Spleen (tissue), 11 donors: ENCODE data around the gene MRPS33. TPM values are rescaled to one million over a fixed set of nuclear protein-coding genes. Genes with fewer than 3 reads are reported as not detected.

Source experiments
- DNase-seq: peaks from one replicate; pipeline ENCODE4 v3.0.0-alpha.2; 2020
- H3K27ac ChIP-seq, 8 donors: fragments of 200-600 bp; sonication (generic) in 7 of 8; 1 replicate in 4 of 8; 2 replicates in 4 of 8; pipeline versions ENCODE4 v1.5.0 to v1.8.0; 2016 to 2021; ENCODE audit warnings: inconsistent platforms in 4 of 8, mild to moderate bottlenecking in 4 of 8, moderate library complexity in 1 of 8
- H3K27me3 ChIP-seq, 7 donors: fragments of 200-600 bp; sonication (generic) in 6 of 7; replicated peaks in 1 of 7; 1 replicate in 4 of 7; 2 replicates in 3 of 7; pipeline versions ENCODE4 v1.5.0 to v1.8.0; 2016 to 2021; ENCODE audit warnings: inconsistent platforms in 3 of 7, mild to moderate bottlenecking in 1 of 7
- H3K36me3 ChIP-seq, 6 donors: fragments of 200-600 bp; sonication (generic) in 5 of 6; 1 replicate in 4 of 6; 2 replicates in 2 of 6; pipeline versions ENCODE4 v1.5.0 to v1.8.0; 2016 to 2021; ENCODE audit warnings: inconsistent platforms in 2 of 6
- H3K4me1 ChIP-seq, 6 donors: fragments of 200-600 bp; sonication (generic) in 5 of 6; 1 replicate in 3 of 6; 2 replicates in 3 of 6; pipeline versions ENCODE4 v1.5.0 to v1.8.0; 2016 to 2021; ENCODE audit warnings: inconsistent platforms in 3 of 6
- H3K4me3 ChIP-seq, 8 donors: fragments of 200-600 bp; sonication (generic) in 7 of 8; 1 replicate in 4 of 8; 2 replicates in 4 of 8; pipeline versions ENCODE4 v1.5.0 to v1.8.0; 2016 to 2021; ENCODE audit warnings: inconsistent platforms in 4 of 8, mild to moderate bottlenecking in 4 of 8, moderate library complexity in 2 of 8
- H3K9me3 ChIP-seq, 8 donors: fragments of 200-600 bp; sonication (generic) in 7 of 8; 1 replicate in 4 of 8; 2 replicates in 4 of 8; pipeline versions ENCODE4 v1.5.0 to v1.8.0; 2016 to 2021; ENCODE audit warnings: inconsistent platforms in 4 of 8
- POLR2A ChIP-seq, 3 donors: fragments of 450-650 bp; IDR thresholded peaks; one replicate each; pipeline ENCODE4 v1.5.1; 2017; ENCODE audit warnings: antibody characterized with exemption in 3 of 3, mild to moderate bottlenecking in 1 of 3
- POLR2AphosphoS5 ChIP-seq, 3 donors: sonication (generic); formaldehyde crosslinking; IDR thresholded peaks; one replicate each; pipeline ENCODE4 v1.5.1; 2017; ENCODE audit warnings: antibody characterized with exemption in 3 of 3
- WGBS, 5 donors: extraction: QIAGEN DNeasy Blood & Tissue Kit in 3 of 5; methylation state at CpG; one replicate each; pipeline versions ENCODE4 v1.1.5 to v1.1.7; 2013 to 2018; 5-methylcytosine and 5-hydroxymethylcytosine counted together
- intact Hi-C: fragments of 100-400 bp; cut with DNase I; formaldehyde crosslinking; loops from one replicate; pipeline ENCODE4 v1.15.0; 2023; ENCODE audit warnings: low total_unique reads
- polyA plus RNA-seq, 3 donors: library from polyadenylated mRNA; stranded (reverse); fragments of 200-250 nt; gene quantifications; one replicate each; pipeline ENCODE4 v1.2.1, GENCODE V29; 2013
- total RNA-seq, 7 donors: library from RNA; depleted of rRNA in 3 of 7; stranded (reverse); fragments of >200 nt in 3 of 7; fragmentation: NEBNext Ultra II Directional in 4 of 7; extraction: Animal tissue kit (Norgen Biotek cat#: 25700) in 4 of 7; gene quantifications; one replicate each; pipeline versions ENCODE4 v1.1.0 to v1.2.1, GENCODE V29; 2016 to 2021
- TF ChIP-seq, protein P1 (sequence below), 11 experiments: fragments of 200-600 bp in 7 of 11; fragments of 450-650 bp in 4 of 11; sonication (generic) in 4 of 11; IDR thresholded peaks in 8 of 11; conservative IDR thresholded peaks in 3 of 11; 1 replicate in 7 of 11; 2 replicates in 4 of 11; pipeline versions ENCODE4 v1.4.0 to v1.8.0; 2016 to 2021; ENCODE audit warnings: antibody characterized with exemption in 11 of 11, inconsistent platforms in 4 of 11, mild to moderate bottlenecking in 1 of 11
- donor health status: healthy with polysubstance abuse.
- donor health status: DM: no; HTN: no; CAD: no; lungs with moderate emphysema.
- donor health status: DM: no; HTN: no; CAD: no.
- donor health status: Bipolar disorder and iron deficiency.
- donor health status: healthy.
- donor health status: DM: no; HTN: no; CAD: no.
- donor health status: DM: yes; HTN: yes; CAD: no.

The MRPS33 gene
- total and polyA plus RNA-seq, 10 donors: 5.9 to 71.4 (median 27.7) TPM

DNA sequence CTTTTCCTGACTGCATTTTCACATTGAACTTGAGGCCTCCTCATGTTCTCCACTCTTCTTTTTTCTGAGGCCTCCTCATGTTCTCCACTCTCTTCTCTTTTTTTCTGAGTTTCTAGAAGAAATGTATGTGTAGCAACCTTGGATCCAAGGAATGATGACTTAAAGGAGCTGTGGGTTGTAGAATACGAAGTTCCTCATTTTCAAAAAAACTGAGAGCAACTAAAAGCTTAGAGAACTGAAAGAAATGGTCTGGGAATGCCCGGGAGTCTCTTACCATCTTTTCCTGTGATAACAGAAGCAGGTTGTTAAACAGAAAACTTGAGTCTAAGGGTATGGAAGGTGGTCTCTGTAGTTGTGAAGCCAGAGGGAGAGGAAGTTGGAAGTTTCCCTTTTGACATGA, 32.8 kb downstream of the MRPS33 start:
- WGBS, 5 donors: 16 to 31% (median 24%) methylated on average over 2 of the region's 2 CpGs
- no peaks in the 10 kb centered on the region for H3K27me3 ChIP-seq
- peak overlapping the region in 5 of 8 donors; percentile 0 to 63 (median 10) for H3K27ac ChIP-seq
- H3K9me3 ChIP-seq: peaks cover 0 to 19% (median 13%) of the 10 kb centered on the region in 8 donors
- H3K4me3 ChIP-seq: no peak overlapping the region
- no peaks in the 10 kb centered on the region for H3K36me3 ChIP-seq
- intact Hi-C loops: no loop called here
- no peak for DNase-seq
- H3K4me1 ChIP-seq: peaks cover 0 to 4% (median 0%) of the 10 kb centered on the region in 6 donors
- TF ChIP-seq, protein P1, sequence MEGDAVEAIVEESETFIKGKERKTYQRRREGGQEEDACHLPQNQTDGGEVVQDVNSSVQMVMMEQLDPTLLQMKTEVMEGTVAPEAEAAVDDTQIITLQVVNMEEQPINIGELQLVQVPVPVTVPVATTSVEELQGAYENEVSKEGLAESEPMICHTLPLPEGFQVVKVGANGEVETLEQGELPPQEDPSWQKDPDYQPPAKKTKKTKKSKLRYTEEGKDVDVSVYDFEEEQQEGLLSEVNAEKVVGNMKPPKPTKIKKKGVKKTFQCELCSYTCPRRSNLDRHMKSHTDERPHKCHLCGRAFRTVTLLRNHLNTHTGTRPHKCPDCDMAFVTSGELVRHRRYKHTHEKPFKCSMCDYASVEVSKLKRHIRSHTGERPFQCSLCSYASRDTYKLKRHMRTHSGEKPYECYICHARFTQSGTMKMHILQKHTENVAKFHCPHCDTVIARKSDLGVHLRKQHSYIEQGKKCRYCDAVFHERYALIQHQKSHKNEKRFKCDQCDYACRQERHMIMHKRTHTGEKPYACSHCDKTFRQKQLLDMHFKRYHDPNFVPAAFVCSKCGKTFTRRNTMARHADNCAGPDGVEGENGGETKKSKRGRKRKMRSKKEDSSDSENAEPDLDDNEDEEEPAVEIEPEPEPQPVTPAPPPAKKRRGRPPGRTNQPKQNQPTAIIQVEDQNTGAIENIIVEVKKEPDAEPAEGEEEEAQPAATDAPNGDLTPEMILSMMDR (IDR thresholded peaks at IDR 0.05 in 8 of 11, conservative IDR thresholded peaks at IDR 0.05 in 3 of 11): no peak
- TF ChIP-seq POLR2AphosphoS5 (IDR thresholded peaks at IDR 0.05) (no peak), POLR2A (IDR thresholded peaks at IDR 0.05) (no peak)

DNA sequence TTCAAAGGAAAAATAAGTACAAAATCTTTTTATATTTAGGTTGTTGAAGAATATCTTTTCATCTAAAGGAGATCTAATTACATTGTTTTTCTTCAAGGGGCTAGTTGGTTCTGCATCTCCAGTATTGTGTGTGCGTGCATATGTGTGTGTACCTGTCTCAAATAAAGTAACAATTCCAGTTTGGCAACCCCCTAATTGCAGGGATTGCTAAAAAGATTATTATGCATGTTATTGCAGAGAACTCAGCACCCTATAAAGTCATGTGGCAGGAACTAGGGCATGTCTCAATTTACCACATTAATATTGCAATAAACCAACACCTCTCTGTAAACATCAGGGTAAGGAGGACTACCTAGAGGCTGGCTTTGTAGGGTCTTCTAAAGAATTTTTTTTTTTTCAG, 37.0 kb downstream of the MRPS33 start:
- Histone ChIP-seq H3K4me3 (no peak overlapping the region), H3K9me3 (no peaks in the 10 kb centered on the region), H3K4me1 (peaks cover 0 to 4% (median 0%) of the 10 kb centered on the region in 6 donors), H3K36me3 (no peaks in the 10 kb centered on the region), H3K27ac (peak overlapping the region in 1 of 8 donors; percentile 19), H3K27me3 (no peaks in the 10 kb centered on the region)
- no peak for DNase-seq
- TF ChIP-seq POLR2AphosphoS5 (IDR thresholded peaks at IDR 0.05) (no peak), POLR2A (IDR thresholded peaks at IDR 0.05) (no peak)
- TF ChIP-seq, protein P1 (IDR thresholded peaks at IDR 0.05 in 8 of 11, conservative IDR thresholded peaks at IDR 0.05 in 3 of 11): no peak
- WGBS, 5 donors: 54 to 89% (median 71%) methylated on average over 1 of the region's 1 CpG
- intact Hi-C loops: no loop called here

DNA sequence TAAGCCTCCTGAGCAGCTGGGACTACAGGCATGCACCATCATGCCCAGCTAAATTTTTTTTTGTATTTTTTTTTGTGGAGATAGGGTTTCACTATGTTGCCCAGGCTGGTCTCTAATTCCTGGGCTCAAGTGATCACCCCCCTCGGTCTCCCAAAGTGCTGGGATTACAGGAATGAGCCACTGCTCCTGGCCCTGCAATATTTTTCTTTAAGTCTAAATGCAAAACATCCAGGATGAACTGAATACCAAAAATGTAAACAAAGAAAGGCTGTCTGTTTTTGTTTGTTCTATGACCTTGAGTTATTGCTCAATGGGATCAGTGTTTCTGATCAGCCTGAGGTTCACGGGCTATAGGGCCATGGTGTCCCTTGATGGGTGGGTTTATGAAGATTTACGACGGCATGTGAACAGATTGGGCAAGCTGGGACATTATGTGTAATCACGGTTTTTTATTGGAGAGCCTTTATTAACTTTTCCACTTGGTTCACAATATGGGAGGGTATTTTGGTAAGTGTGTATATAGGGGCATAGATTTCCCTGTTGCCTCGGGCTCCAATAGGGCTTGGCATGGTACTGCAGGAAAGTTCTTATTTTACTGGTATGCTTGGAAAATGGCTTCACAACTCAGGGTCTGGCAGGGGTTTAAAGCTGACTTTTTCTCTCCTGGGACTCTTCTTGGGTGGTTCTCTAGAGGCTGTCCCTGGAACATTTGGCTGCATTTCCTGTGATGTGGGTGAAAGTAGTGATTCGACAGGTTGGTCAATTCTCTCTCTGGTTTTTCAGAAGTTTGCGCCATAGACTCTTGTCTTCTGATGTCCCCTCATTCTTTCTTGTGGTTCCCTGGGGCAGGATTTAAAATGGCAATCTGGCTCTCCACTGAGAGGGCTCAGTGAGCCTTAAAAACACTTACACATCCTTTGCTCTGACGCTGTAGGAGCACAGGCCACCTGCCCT, 41.6 kb downstream of the MRPS33 start:
- TF ChIP-seq, protein P1 (IDR thresholded peaks at IDR 0.05 in 8 of 11, conservative IDR thresholded peaks at IDR 0.05 in 3 of 11): no peak
- TF ChIP-seq POLR2AphosphoS5 (IDR thresholded peaks at IDR 0.05): no peak
- TF ChIP-seq POLR2A (IDR thresholded peaks at IDR 0.05): no peak
- no peak for DNase-seq
- Histone ChIP-seq H3K27ac (no peak overlapping the region), H3K36me3 (no peaks in the 10 kb centered on the region), H3K4me3 (no peak overlapping the region), H3K27me3 (no peaks in the 10 kb centered on the region), H3K9me3 (no peaks in the 10 kb centered on the region), H3K4me1 (no peaks in the 10 kb centered on the region)
- WGBS, 5 donors: 73 to 83% (median 74%) methylated on average over 9 of the region's 9 CpGs
- intact Hi-C loops: no loop called here

DNA sequence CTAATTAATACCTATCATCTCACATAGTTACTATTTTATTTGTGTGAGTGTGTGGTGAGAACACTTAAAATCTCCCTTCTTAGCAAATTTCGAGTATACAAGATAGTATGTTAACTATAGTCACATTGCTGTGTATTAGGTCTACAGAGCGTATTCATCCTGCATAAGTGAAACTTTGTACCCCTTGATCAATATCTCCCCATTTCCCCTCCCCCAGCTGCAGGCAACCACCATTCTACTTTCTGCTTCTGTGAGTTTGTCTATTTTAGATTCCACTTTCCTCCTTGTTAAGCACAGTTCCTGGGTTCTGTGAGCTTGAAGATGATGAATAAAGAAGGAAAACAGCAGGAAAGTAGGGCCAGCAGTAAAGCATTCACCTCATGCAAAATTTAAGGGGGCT, 42.4 kb downstream of the MRPS33 start:
- no peaks in the 10 kb centered on the region for H3K36me3 ChIP-seq
- H3K4me3 ChIP-seq: no peak overlapping the region
- no peaks in the 10 kb centered on the region for H3K27me3 ChIP-seq
- no peak for DNase-seq
- TF ChIP-seq POLR2A (IDR thresholded peaks at IDR 0.05) (no peak), POLR2AphosphoS5 (IDR thresholded peaks at IDR 0.05) (no peak)
- TF ChIP-seq, protein P1 (IDR thresholded peaks at IDR 0.05 in 8 of 11, conservative IDR thresholded peaks at IDR 0.05 in 3 of 11): no peak
- intact Hi-C loops: no loop called here
- H3K4me1 ChIP-seq: no peaks in the 10 kb centered on the region
- no peaks in the 10 kb centered on the region for H3K9me3 ChIP-seq
- H3K27ac ChIP-seq: no peak overlapping the region
- 79 to 98% (median 82%) methylated on average over 2 of the region's 2 CpGs for WGBS, 5 donors
